ENCODE data around the gene SLC5A10. TPM values are rescaled to one million over a fixed set of nuclear protein-coding genes. Genes with fewer than 3 reads are reported as not detected.

The SLC5A10 gene
- polyA plus RNA-seq, 1 donor (not counting 4 experiments of a cell fraction or from before 2014, with no cell fraction given): not detected

DNA sequence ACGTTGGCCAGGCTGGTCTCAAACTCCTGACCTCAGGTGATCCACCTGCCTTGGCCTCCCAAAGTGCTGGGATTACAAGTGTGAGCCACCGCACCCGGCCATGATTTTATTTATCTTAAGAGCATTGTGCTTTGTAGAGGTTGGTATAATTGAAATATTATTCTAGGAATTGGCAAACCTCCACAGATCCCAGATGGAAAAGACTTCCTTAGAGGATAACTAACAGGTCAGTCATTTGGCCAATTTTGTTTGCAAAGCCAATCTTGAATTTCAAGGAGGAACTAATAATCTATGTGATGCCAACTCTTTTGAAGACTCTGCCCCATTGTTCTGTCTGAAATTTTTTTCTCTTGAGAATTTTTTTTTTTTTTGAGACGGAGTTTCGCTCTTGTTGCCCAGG lies 46.7 kb upstream of the SLC5A10 start:
- no peaks in the 10 kb centered on the region for H3K4me1 ChIP-seq (ENCODE audit: control insufficient read depth, extremely low read depth, insufficient read depth, low read length)
- no peak for DNase-seq (ENCODE audit: low read depth, low spot score)
- H3K9me1 ChIP-seq (ENCODE audit: control insufficient read depth, extremely low read depth, insufficient read depth, low read length): no peaks in the 10 kb centered on the region
- H3K27me3 ChIP-seq (ENCODE audit: control insufficient read depth, extremely low read depth, insufficient read depth, low read length): no peaks in the 10 kb centered on the region
- H2AFZ ChIP-seq (ENCODE audit: control insufficient read depth, low read length): no peak overlapping the region
- no peak overlapping the region for H3K27ac ChIP-seq (ENCODE audit: control insufficient read depth, insufficient read depth, low read length)
- FAIRE-seq: no peak
- no peaks in the 10 kb centered on the region for H4K20me1 ChIP-seq (ENCODE audit: control insufficient read depth, extremely low read depth, insufficient read depth, low read length)
- peaks cover 11 to 21% of the 10 kb centered on the region in 2 experiments for H3K36me3 ChIP-seq (ENCODE audit: control insufficient read depth in 2 of 2, extremely low read depth in 1 of 2, insufficient read depth in 2 of 2, low read length in 2 of 2)
- TF ChIP-seq, protein P1, sequence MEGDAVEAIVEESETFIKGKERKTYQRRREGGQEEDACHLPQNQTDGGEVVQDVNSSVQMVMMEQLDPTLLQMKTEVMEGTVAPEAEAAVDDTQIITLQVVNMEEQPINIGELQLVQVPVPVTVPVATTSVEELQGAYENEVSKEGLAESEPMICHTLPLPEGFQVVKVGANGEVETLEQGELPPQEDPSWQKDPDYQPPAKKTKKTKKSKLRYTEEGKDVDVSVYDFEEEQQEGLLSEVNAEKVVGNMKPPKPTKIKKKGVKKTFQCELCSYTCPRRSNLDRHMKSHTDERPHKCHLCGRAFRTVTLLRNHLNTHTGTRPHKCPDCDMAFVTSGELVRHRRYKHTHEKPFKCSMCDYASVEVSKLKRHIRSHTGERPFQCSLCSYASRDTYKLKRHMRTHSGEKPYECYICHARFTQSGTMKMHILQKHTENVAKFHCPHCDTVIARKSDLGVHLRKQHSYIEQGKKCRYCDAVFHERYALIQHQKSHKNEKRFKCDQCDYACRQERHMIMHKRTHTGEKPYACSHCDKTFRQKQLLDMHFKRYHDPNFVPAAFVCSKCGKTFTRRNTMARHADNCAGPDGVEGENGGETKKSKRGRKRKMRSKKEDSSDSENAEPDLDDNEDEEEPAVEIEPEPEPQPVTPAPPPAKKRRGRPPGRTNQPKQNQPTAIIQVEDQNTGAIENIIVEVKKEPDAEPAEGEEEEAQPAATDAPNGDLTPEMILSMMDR (optimal IDR thresholded peaks at IDR 0.05 in 1 of 3, IDR thresholded peaks at IDR 0.05 in 1 of 3, conservative IDR thresholded peaks at IDR 0.05 in 1 of 3; ENCODE audit: extremely low read depth in 1 of 3, insufficient read depth in 2 of 3, low read length in 3 of 3): no peak
- no peak for TF ChIP-seq EZH2 (IDR thresholded peaks at IDR 0.05; ENCODE audit: low read length)
- H3K79me2 ChIP-seq (ENCODE audit: control insufficient read depth, insufficient read depth, low read length): no peaks in the 10 kb centered on the region
- dilution Hi-C loops (cut with MboI; ENCODE audit: extremely low pct_ligation_motif_present, low sequenced_read_pairs): no loop called here
- H3K9me3 ChIP-seq (ENCODE audit: control insufficient read depth, low read depth, low read length): no peaks in the 10 kb centered on the region
- H3K4me2 ChIP-seq (ENCODE audit: control insufficient read depth, extremely low read depth, insufficient read depth, low read depth, low read length): no peak overlapping the region
- no peak overlapping the region for H3K4me3 ChIP-seq (ENCODE audit: control insufficient read depth in 2 of 3, extremely low read depth in 1 of 3, insufficient read depth in 2 of 3, low read depth in 1 of 3, low read length in 3 of 3)
- no peak overlapping the region for H3K9ac ChIP-seq (ENCODE audit: control insufficient read depth, extremely low read depth, insufficient read depth, low read length)

DNA sequence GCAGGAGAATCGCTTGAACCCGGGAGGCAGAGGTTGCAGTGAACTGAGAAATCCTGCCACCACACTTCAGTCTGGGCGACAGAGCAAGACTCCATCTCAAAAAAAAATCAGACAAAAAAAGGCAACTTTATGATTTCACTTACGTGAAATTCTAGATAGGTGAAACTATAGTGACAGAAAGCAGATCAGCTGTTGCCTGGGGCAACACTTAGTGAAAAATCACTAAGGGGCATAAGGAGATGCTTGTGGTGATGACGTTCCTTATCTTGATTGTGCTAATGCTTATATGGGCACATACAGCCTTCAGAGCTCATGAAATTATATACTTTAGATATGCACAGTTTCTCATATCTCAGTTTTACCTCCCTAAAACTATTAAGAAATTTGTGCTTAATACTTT lies 41.6 kb upstream of the SLC5A10 start:
- Histone ChIP-seq H3K27ac (ENCODE audit: control insufficient read depth, insufficient read depth, low read length) (no peak overlapping the region), H3K36me3 (ENCODE audit: control insufficient read depth in 2 of 2, extremely low read depth in 1 of 2, insufficient read depth in 2 of 2, low read length in 2 of 2) (peaks cover 5 to 20% of the 10 kb centered on the region in 2 experiments)

More for the DNA sequence above, 41.6 kb upstream of the SLC5A10 start:
- no peaks in the 10 kb centered on the region for H3K9me1 ChIP-seq (ENCODE audit: control insufficient read depth, extremely low read depth, insufficient read depth, low read length)
- TF ChIP-seq EZH2 (IDR thresholded peaks at IDR 0.05; ENCODE audit: low read length): no peak
- TF ChIP-seq, protein P1 (optimal IDR thresholded peaks at IDR 0.05 in 1 of 3, IDR thresholded peaks at IDR 0.05 in 1 of 3, conservative IDR thresholded peaks at IDR 0.05 in 1 of 3; ENCODE audit: extremely low read depth in 1 of 3, insufficient read depth in 2 of 3, low read length in 3 of 3): no peak
- no peak overlapping the region for H2AFZ ChIP-seq (ENCODE audit: control insufficient read depth, low read length)
- H3K9me3 ChIP-seq (ENCODE audit: control insufficient read depth, low read depth, low read length): no peaks in the 10 kb centered on the region
- dilution Hi-C loops (cut with MboI; ENCODE audit: extremely low pct_ligation_motif_present, low sequenced_read_pairs): no loop called here
- no peaks in the 10 kb centered on the region for H3K4me1 ChIP-seq (ENCODE audit: control insufficient read depth, extremely low read depth, insufficient read depth, low read length)
- H3K27me3 ChIP-seq (ENCODE audit: control insufficient read depth, extremely low read depth, insufficient read depth, low read length): no peaks in the 10 kb centered on the region
- H3K4me2 ChIP-seq (ENCODE audit: control insufficient read depth, extremely low read depth, insufficient read depth, low read depth, low read length): no peak overlapping the region
- H4K20me1 ChIP-seq (ENCODE audit: control insufficient read depth, extremely low read depth, insufficient read depth, low read length): no peaks in the 10 kb centered on the region
- no peak overlapping the region for H3K4me3 ChIP-seq (ENCODE audit: control insufficient read depth in 2 of 3, extremely low read depth in 1 of 3, insufficient read depth in 2 of 3, low read depth in 1 of 3, low read length in 3 of 3)
- FAIRE-seq: no peak
- H3K79me2 ChIP-seq (ENCODE audit: control insufficient read depth, insufficient read depth, low read length): no peaks in the 10 kb centered on the region
- H3K9ac ChIP-seq (ENCODE audit: control insufficient read depth, extremely low read depth, insufficient read depth, low read length): no peak overlapping the region
- no peak for DNase-seq (ENCODE audit: low read depth, low spot score)

All from keratinocyte (primary cell).